Activated B cell treated with CpG ODN at 0.5 μM for 24 hours (primary cell): ENCODE results near the gene TECPR1. TPM values are rescaled to one million over a fixed set of nuclear protein-coding genes. Genes with fewer than 3 reads are reported as not detected.

Experiments
- ATAC-seq: fragments of 200-7000 bp; cut with Tn5 transposase; one replicate; pipeline ENCODE4 v1.10.0; 2021; ENCODE audit warnings: low read depth, mild to moderate bottlenecking, moderate library complexity
- CTCF ChIA-PET: fragments of 350-600 bp; sonication (Branson Sonifier 250); formaldehyde crosslinking; loops from one replicate; lab custom pipeline; 2021; ENCODE audit warnings: antibody characterized with exemption; lab: Charles Lee
- POLR2A ChIA-PET: fragments of 350-600 bp; sonication (Branson Sonifier 250); formaldehyde crosslinking; loops from one replicate; lab custom pipeline; 2021; ENCODE audit warnings: antibody characterized with exemption; lab: Charles Lee
- DNase-seq: peaks from one replicate; pipeline ENCODE4 v3.0.0; 2022
- H3K27ac Mint-ChIP-seq: one replicate; pipeline ENCODE4 v1.8.0; 2020; ENCODE audit warnings: mixed read lengths
- H3K27me3 Mint-ChIP-seq: one replicate; pipeline ENCODE4 v1.8.0; 2021; ENCODE audit warnings: mixed read lengths
- H3K36me3 Mint-ChIP-seq: one replicate; pipeline ENCODE4 v1.8.0; 2021; ENCODE audit warnings: low read depth, mixed read lengths
- H3K4me1 Mint-ChIP-seq: one replicate; pipeline ENCODE4 v1.8.0; 2021; ENCODE audit warnings: mixed read lengths
- H3K4me3 Mint-ChIP-seq: one replicate; pipeline ENCODE4 v1.8.0; 2020; ENCODE audit warnings: mild to moderate bottlenecking, mixed read lengths
- H3K9me3 Mint-ChIP-seq: one replicate; pipeline ENCODE4 v1.8.0; 2020; ENCODE audit warnings: mixed read lengths
- intact Hi-C: fragments of 100-400 bp; cut with micrococcal nuclease; formaldehyde crosslinking; loops from one replicate; pipeline ENCODE4 v1.15.1; 2024
- total RNA-seq: library from RNA; stranded (reverse); gene quantifications from 2 replicates; pipeline ENCODE4 v1.2.3, GENCODE V29; 2022
- TF ChIP-seq, protein P1 (sequence below): fragments of 200-600 bp; IDR thresholded peaks from one replicate; pipeline ENCODE4 v1.8.0; 2022; ENCODE audit warnings: antibody characterized with exemption, mild to moderate bottlenecking

The TECPR1 gene
- total RNA-seq, 1 donor from 2014 or later: 34.5 TPM

DNA sequence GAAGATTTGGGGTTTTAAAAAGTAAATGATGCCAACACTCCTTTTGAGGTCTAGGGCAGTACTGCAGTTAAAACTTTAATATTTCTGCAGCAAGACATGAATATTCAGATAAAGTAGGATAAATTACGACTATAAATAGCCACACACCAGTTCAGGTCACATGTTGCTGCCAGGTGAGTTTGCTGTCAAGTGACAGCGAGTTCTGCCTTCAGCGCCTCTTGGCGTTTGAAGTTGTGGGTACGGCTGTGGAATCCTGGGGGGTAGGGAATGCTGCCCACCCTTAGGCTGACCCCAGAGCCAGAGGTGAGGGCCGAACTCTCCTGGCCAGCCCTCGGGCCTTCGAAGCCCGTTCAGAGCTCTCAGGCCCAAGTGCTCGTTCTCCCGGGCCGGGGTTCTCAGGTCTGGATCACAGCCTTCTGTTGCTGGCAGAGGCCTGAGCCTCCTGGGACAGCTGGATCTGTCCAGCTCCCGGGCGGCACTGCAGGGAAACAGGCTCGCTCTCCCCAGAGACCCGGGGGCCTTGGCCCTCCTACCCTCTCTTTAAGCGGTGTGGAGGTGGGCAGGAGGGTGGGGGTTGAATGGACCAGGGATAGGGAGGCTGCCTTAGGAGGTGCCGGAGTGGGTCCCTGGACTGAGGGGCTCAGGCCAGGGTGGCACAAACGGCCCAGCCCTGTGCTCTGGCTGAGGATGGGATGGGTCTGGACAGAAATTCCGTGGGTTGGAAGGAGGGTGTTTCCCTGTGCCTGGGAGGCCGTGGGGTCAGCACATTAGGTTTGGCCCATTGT is 34.9 kb upstream of the TECPR1 start:
- CTCF ChIA-PET: no interaction called here
- H3K4me3 Mint-ChIP-seq: no peak overlapping the region
- peaks cover 35% of the 10 kb centered on the region for H3K4me1 Mint-ChIP-seq
- no peaks in the 10 kb centered on the region for H3K9me3 Mint-ChIP-seq
- ATAC-seq (no peak), DNase-seq (no peak)
- intact Hi-C loops: loop anchor here (10.0 kb wide), 1 partner anchor 1172 kb away; the partner anchor contains the start of gene SDHAF3
- H3K27me3 Mint-ChIP-seq: no peaks in the 10 kb centered on the region
- POLR2A ChIA-PET: no interaction called here
- TF ChIP-seq, protein P1, sequence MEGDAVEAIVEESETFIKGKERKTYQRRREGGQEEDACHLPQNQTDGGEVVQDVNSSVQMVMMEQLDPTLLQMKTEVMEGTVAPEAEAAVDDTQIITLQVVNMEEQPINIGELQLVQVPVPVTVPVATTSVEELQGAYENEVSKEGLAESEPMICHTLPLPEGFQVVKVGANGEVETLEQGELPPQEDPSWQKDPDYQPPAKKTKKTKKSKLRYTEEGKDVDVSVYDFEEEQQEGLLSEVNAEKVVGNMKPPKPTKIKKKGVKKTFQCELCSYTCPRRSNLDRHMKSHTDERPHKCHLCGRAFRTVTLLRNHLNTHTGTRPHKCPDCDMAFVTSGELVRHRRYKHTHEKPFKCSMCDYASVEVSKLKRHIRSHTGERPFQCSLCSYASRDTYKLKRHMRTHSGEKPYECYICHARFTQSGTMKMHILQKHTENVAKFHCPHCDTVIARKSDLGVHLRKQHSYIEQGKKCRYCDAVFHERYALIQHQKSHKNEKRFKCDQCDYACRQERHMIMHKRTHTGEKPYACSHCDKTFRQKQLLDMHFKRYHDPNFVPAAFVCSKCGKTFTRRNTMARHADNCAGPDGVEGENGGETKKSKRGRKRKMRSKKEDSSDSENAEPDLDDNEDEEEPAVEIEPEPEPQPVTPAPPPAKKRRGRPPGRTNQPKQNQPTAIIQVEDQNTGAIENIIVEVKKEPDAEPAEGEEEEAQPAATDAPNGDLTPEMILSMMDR: no peak
- peaks cover 15% of the 10 kb centered on the region for H3K36me3 Mint-ChIP-seq
- H3K27ac Mint-ChIP-seq: no peak overlapping the region

DNA sequence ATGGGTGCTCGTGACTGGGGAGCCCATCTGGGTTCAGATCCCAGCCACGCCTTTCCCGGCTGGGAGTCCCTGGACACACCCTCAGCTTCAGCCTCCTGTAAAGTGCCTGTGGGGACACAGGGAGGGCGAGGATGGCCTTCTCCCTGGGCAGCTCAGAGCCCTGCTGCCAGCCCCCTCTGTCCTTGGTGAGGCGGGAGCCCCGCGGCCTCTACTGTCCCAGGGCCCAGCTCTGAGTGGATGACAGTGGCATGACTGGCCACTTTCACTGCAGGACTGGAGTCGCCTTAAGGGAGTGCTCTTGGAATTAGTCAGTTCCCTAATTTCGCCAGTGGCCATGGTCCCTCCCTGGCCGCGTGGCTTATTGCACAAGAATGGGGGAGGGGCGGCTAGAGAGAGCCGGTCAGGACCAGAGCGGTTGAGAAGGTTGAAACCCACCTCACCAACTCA is 34.1 kb upstream of the TECPR1 start:
- intact Hi-C loops: loop anchor here (10.0 kb wide), 1 partner anchor 1171 kb away; the partner anchor contains the start of gene SDHAF3
- Mint-ChIP-seq H3K4me3 (no peak overlapping the region), H3K27me3 (no peaks in the 10 kb centered on the region), H3K36me3 (peaks cover 8% of the 10 kb centered on the region), H3K4me1 (peaks cover 35% of the 10 kb centered on the region), H3K9me3 (no peaks in the 10 kb centered on the region), H3K27ac (no peak overlapping the region)
- ChIA-PET CTCF (no interaction called here), POLR2A (no interaction called here)
- TF ChIP-seq, protein P1: no peak
- no peak for ATAC-seq
- DNase-seq: no peak

GRCh38 chr7:98285157-98286092 is 33.4 kb upstream of the TECPR1 start:
- no peaks in the 10 kb centered on the region for H3K27me3 Mint-ChIP-seq
- intact Hi-C loops: loop anchor here (10.0 kb wide), 1 partner anchor 1171 kb away; the partner anchor contains the start of gene SDHAF3
- peaks cover 41% of the 10 kb centered on the region for H3K4me1 Mint-ChIP-seq
- TF ChIP-seq, protein P1: no peak
- no peak for ATAC-seq
- peaks cover 6% of the 10 kb centered on the region for H3K36me3 Mint-ChIP-seq
- no peaks in the 10 kb centered on the region for H3K9me3 Mint-ChIP-seq
- POLR2A ChIA-PET: no interaction called here
- no peak overlapping the region for H3K27ac Mint-ChIP-seq
- H3K4me3 Mint-ChIP-seq: no peak overlapping the region
- CTCF ChIA-PET: no interaction called here
- DNase-seq: no peak

GRCh38 chr7:98284335-98285036 is 32.5 kb upstream of the TECPR1 start:
- Mint-ChIP-seq H3K4me1 (peaks cover 41% of the 10 kb centered on the region), H3K27ac (no peak overlapping the region), H3K27me3 (no peaks in the 10 kb centered on the region), H3K9me3 (no peaks in the 10 kb centered on the region), H3K36me3 (peaks cover 6% of the 10 kb centered on the region), H3K4me3 (peak overlapping the region; percentile 19)
- intact Hi-C loops: loop anchor here (10.0 kb wide), 1 partner anchor 1170 kb away; the partner anchor contains the start of gene SDHAF3
- POLR2A ChIA-PET: no interaction called here
- ATAC-seq: no peak
- CTCF ChIA-PET: no interaction called here
- TF ChIP-seq, protein P1: no peak
- no peak for DNase-seq
